ENCODE measurements around the gene RBM44.

Gene RBM44

GRCh38 chr2:237872178-237872887 lies 73.8 kb downstream of the RBM44 start:
- no peak for DNase-seq

- no peak for DNase-seq
These were observed 74.8 kb downstream of the RBM44 start for GRCh38 chr2:237873421-237873831.

- DNase-seq, result no peak
These were observed 75.4 kb downstream of the RBM44 start for GRCh38 chr2:237873897-237874551.

GRCh38 chr2:237874585-237875161 lies 76.1 kb downstream of the RBM44 start:
- DNase-seq, result peak; percentile 39

GRCh38 chr2:237875256-237876060 lies 76.9 kb downstream of the RBM44 start:
- peak; percentile 52 for DNase-seq

GRCh38 chr2:237876061-237876526 lies 77.5 kb downstream of the RBM44 start:
- DNase-seq, result no peak

- DNase-seq, result no peak
These were observed 78.0 kb downstream of the RBM44 start for GRCh38 chr2:237876532-237876931.

- DNase-seq, result no peak
These were observed 78.4 kb downstream of the RBM44 start for GRCh38 chr2:237876951-237877491.

- no peak for DNase-seq
These were observed 79.2 kb downstream of the RBM44 start for GRCh38 chr2:237877576-237878307.

- peak; percentile 40 for DNase-seq
These were observed 79.9 kb downstream of the RBM44 start for GRCh38 chr2:237878321-237879057.

- peak; percentile 92 for DNase-seq
These were observed 80.5 kb downstream of the RBM44 start for GRCh38 chr2:237879058-237879430.

- no peak for DNase-seq
These were observed 81.5 kb downstream of the RBM44 start for GRCh38 chr2:237879991-237880560.

GRCh38 chr2:237882510-237883481 lies 84.2 kb downstream of the RBM44 start:
- no peak for DNase-seq

GRCh38 chr2:237883951-237884446 lies 85.4 kb downstream of the RBM44 start:
- DNase-seq, result no peak

- no peak for DNase-seq
These were observed 86.1 kb downstream of the RBM44 start for GRCh38 chr2:237884681-237885080.

GRCh38 chr2:237885111-237885930 lies 86.7 kb downstream of the RBM44 start:
- DNase-seq, result no peak

- DNase-seq, result peak; percentile 29
These were observed 87.5 kb downstream of the RBM44 start for GRCh38 chr2:237885931-237886684.

Data from NCI-H69 (cell line).